Subcutaneous adipose tissue (tissue), 4 donors: ENCODE data around the gene CYREN. TPM values are rescaled to one million over a fixed set of nuclear protein-coding genes. Genes with fewer than 3 reads are reported as not detected.

Experiments
- CTCF ChIP-seq: fragments of 450-650 bp; IDR thresholded peaks from one replicate; pipeline ENCODE4 v1.5.1; 2016; ENCODE audit warnings: low read depth, mild to moderate bottlenecking, control low read depth, antibody characterized with exemption, moderate library complexity
- total RNA-seq, 4 donors: library from RNA; depleted of rRNA; stranded (reverse); fragments of >200 nt; gene quantifications; one replicate each; pipeline ENCODE4 v1.1.0, GENCODE V29; 2016

The CYREN gene
- total RNA-seq, 4 donors from 2014 or later: 21.9 to 33.0 (median 29.8) TPM

- TF ChIP-seq CTCF: no peak
Measured at GRCh38 chr7:135150072-135150782, 20.3 kb downstream of the CYREN start.

GRCh38 chr7:135147899-135148721, 22.4 kb downstream of the CYREN start, which contains the start of gene TMEM140:
Gene TMEM140, plus strand, starts transcription at chr7:135148072. Its CDS starts 16,370 bp downstream, at chr7:135164442.
- no peak for TF ChIP-seq CTCF

GRCh38 chr7:135147341-135147898, 23.1 kb downstream of the CYREN start:
- no peak for TF ChIP-seq CTCF

- no peak for TF ChIP-seq CTCF
Measured at GRCh38 chr7:135143885-135144668, 26.4 kb downstream of the CYREN start.

- no peak for TF ChIP-seq CTCF
Measured at GRCh38 chr7:135129579-135129978, 40.9 kb downstream of the CYREN start.

GRCh38 chr7:135128931-135129330, 41.6 kb downstream of the CYREN start:
- no peak for TF ChIP-seq CTCF
